RKO (cell line): ENCODE results near the gene SSRP1.

Experiments
- DNase-seq: peaks from one replicate; pipeline ENCODE4 v3.0.0-alpha.2; 2016; ENCODE audit warnings: low spot score

Gene SSRP1

GRCh38 chr11:57359396-57359795 lies 23.7 kb upstream of the SSRP1 start:
- DNase-seq: no peak

- no peak for DNase-seq
These were observed 23.3 kb upstream of the SSRP1 start for GRCh38 chr11:57358991-57359390.

- peak; percentile 34 for DNase-seq
These were observed 22.9 kb upstream of the SSRP1 start for GRCh38 chr11:57358543-57358961.

GRCh38 chr11:57357856-57358255 lies 22.2 kb upstream of the SSRP1 start:
- no peak for DNase-seq

- no peak for DNase-seq
These were observed 21.6 kb upstream of the SSRP1 start for GRCh38 chr11:57357310-57357709.

- no peak for DNase-seq
These were observed 20.6 kb upstream of the SSRP1 start for GRCh38 chr11:57356268-57356667.

- no peak for DNase-seq
These were observed 19.0 kb upstream of the SSRP1 start for GRCh38 chr11:57354699-57355098.

- DNase-seq: no peak
These were observed 18.2 kb upstream of the SSRP1 start for GRCh38 chr11:57353852-57354251.

GRCh38 chr11:57353446-57353845 lies 17.8 kb upstream of the SSRP1 start:
- DNase-seq: no peak

- DNase-seq: no peak
These were observed 17.3 kb upstream of the SSRP1 start for GRCh38 chr11:57353036-57353435.

GRCh38 chr11:57349491-57350274 lies 14.0 kb upstream of the SSRP1 start:
- peak; percentile 62 for DNase-seq

- DNase-seq: no peak
These were observed 13.1 kb upstream of the SSRP1 start for GRCh38 chr11:57348636-57349313.

- DNase-seq: no peak
These were observed 12.4 kb upstream of the SSRP1 start for GRCh38 chr11:57348052-57348451.

GRCh38 chr11:57347336-57347735 lies 11.6 kb upstream of the SSRP1 start:
- DNase-seq: no peak

GRCh38 chr11:57345555-57346211 lies 10.0 kb upstream of the SSRP1 start:
- DNase-seq: peak; percentile 74

GRCh38 chr11:57344826-57345225 lies 9.1 kb upstream of the SSRP1 start:
- DNase-seq: no peak

- DNase-seq: no peak
These were observed 8.1 kb upstream of the SSRP1 start for GRCh38 chr11:57343825-57344224.

- DNase-seq: no peak
These were observed 7.0 kb upstream of the SSRP1 start for GRCh38 chr11:57342702-57343101.

- DNase-seq: no peak
These were observed 5.6 kb upstream of the SSRP1 start for GRCh38 chr11:57341250-57341808.

GRCh38 chr11:57340039-57340615 lies 4.4 kb upstream of the SSRP1 start:
- no peak for DNase-seq

- no peak for DNase-seq
These were observed 3.6 kb upstream of the SSRP1 start for GRCh38 chr11:57339328-57339727.

GRCh38 chr11:57338142-57338541 lies 2.5 kb upstream of the SSRP1 start, which contains the start of gene P2RX3:
P2RX3 (plus strand) TSS chr11:57338352; CDS start chr11:57338551, 199 bp downstream.
- DNase-seq: no peak
